Measurements from ENCODE around the gene TBXAS1.

- TF ChIP-seq CTCF (conservative IDR thresholded peaks at IDR 0.05; ENCODE audit: low read depth in 2 of 2): no peak
- TF ChIP-seq POLR2AphosphoS5 (IDR thresholded peaks at IDR 0.05; ENCODE audit: low read depth): no peak
- TF ChIP-seq REST (IDR thresholded peaks at IDR 0.05; ENCODE audit: unreplicated experiment): no peak
- no peak for TF ChIP-seq CREB1 (CRISPR knock-in tag; IDR thresholded peaks at IDR 0.05; ENCODE audit: low read depth)
- no peak for TF ChIP-seq EZH2 (IDR thresholded peaks at IDR 0.05; ENCODE audit: low read depth, unreplicated experiment)
- TF ChIP-seq EZH2phosphoT487 (IDR thresholded peaks at IDR 0.05; ENCODE audit: unreplicated experiment): no peak
- TF ChIP-seq JUNB (IDR thresholded peaks at IDR 0.05; ENCODE audit: unreplicated experiment): no peak
- no peak for TF ChIP-seq STAT1 (IDR thresholded peaks at IDR 0.05; ENCODE audit: unreplicated experiment)
- TF ChIP-seq ZNF462 (CRISPR knock-in tag; IDR thresholded peaks at IDR 0.05): no peak
- no peak for TF ChIP-seq ETS1 (IDR thresholded peaks at IDR 0.05)
- no peak for TF ChIP-seq NANOG (IDR thresholded peaks at IDR 0.05; ENCODE audit: borderline replicate concordance)
- no peak for TF ChIP-seq ZNF114 (CRISPR knock-in tag; IDR thresholded peaks at IDR 0.05)
Observed at GRCh38 chr7:139947021-139947420, 118.0 kb downstream of the TBXAS1 start.
